BE2C (cell line): ENCODE data around the gene FANCG.

Source experiments
- DNase-seq: peaks from one replicate; pipeline ENCODE4 v3.0.0-alpha.2; 2020
- H3K27me3 ChIP-seq: fragments of 250-450 bp; sonication (Bioruptor Pico); 2 replicates; pipeline ENCODE4 v1.5.1; 2020; ENCODE audit warnings: mild to moderate bottlenecking
- H3K36me3 ChIP-seq: fragments of 250-450 bp; sonication (Bioruptor Pico); 2 replicates; pipeline ENCODE4 v1.5.1; 2020; ENCODE audit warnings: mild to moderate bottlenecking
- H3K4me1 ChIP-seq: fragments of 250-450 bp; sonication (Bioruptor Pico); 2 replicates; pipeline ENCODE4 v1.5.1; 2020
- H3K4me3 ChIP-seq: 2 replicates; pipeline ENCODE4 v1.5.1; 2011; ENCODE audit warnings: low read depth, low read length
- H3K9me3 ChIP-seq: fragments of 250-450 bp; sonication (Bioruptor Pico); 2 replicates; pipeline ENCODE4 v1.5.1; 2020
- CTCF ChIP-seq: IDR thresholded peaks from 2 replicates; pipeline ENCODE4 v1.5.1; 2012; ENCODE audit warnings: mild to moderate bottlenecking, low read depth, low read length

FANCG gene

DNA sequence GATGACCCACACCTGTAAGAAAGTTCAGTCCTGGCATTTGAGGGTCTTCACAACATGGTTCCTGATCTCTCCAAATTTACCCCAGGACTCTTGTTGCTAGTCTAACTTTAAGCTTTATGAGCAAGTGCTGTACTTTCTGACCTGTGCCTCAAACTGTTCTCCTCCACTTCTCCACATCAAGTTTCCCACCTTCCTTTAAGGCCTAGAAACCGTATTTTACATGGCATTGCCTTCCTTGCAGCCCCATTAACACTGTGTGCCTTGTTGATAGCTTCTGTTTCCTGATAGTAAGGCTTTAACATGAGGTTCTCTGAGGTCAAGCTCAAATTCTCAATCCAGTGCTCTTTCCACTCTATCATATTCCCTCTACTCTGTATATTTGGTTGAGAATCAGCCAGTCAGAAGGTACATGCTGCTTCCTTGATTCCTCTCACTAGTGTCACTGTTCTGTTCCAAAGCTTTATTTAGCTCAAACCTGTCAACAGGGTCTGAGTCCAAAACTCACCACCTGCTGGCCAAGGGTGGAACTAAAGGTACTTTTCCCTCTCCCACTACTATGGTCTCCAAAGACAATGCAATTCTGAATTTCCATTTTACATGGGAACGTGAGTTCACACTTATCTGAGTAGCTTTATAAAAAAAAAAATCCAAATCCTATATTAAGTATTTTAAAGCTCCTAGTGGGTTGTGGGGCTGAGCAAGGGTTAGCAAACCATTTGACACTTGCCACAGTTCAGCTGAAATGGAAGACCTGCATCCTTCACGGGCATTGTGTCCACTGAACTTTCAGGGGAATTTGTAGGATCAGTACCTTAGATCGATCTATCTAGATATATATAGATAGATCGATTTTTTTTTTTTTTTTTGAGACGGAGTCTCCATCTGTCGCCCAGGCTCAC is 28.4 kb downstream of the FANCG start:
- no peaks in the 10 kb centered on the region for H3K4me1 ChIP-seq
- H3K27me3 ChIP-seq = no peaks in the 10 kb centered on the region
- peak; percentile 69 for DNase-seq
- no peaks in the 10 kb centered on the region for H3K9me3 ChIP-seq
- H3K4me3 ChIP-seq = no peak overlapping the region
- peak; percentile 80 for TF ChIP-seq CTCF
- H3K36me3 ChIP-seq = peaks cover 20% of the 10 kb centered on the region

DNA sequence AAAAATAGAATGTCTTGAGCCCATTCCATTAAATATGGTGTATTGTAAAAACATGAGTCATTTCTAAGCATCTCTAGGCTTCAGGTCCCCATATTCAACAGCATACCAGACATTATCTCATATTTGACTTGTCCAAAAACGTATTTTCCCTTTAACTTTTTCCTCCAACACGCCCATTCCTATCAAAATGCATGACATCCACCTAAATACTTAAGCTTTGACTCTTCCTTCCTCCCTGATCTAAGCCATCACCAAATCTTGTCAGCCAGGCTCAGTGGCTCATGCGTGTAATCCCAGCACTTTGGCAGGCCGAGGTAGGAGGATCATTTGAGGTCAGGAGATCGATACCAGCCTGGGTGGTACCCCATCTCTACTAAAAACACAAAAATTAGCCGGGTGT is 31.2 kb downstream of the FANCG start:
- Histone ChIP-seq H3K36me3 (peaks cover 2% of the 10 kb centered on the region; the same call in 1 of the 2 replicates), H3K4me1 (no peaks in the 10 kb centered on the region), H3K27me3 (no peaks in the 10 kb centered on the region), H3K9me3 (no peaks in the 10 kb centered on the region), H3K4me3 (no peak overlapping the region)
- no peak for TF ChIP-seq CTCF
- DNase-seq = no peak

DNA sequence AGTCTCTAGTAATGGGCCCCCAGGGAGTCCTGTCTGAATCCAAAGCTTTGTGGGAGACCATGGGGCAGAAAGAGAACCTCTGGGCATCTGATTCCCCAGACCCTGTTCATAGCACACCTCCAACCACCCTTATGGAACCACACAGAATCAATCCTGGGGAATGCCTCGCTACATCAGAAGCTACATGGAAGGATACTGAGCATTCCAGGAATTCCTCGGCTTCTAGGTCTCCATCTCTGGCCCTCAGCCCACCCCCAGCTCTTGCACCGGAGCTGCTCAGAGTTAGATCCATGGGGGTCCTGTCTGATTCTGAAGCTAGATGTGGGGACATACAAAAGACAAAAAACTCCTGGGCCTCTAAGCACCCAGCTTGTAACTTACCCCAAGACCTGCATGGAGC is 35.7 kb downstream of the FANCG start:
- H3K4me3 ChIP-seq = no peak overlapping the region
- no peaks in the 10 kb centered on the region for H3K27me3 ChIP-seq
- no peak for DNase-seq
- no peaks in the 10 kb centered on the region for H3K36me3 ChIP-seq
- H3K9me3 ChIP-seq = no peaks in the 10 kb centered on the region; the same call in 1 of the 2 replicates
- TF ChIP-seq CTCF = no peak
- H3K4me1 ChIP-seq = no peaks in the 10 kb centered on the region

GRCh38 chr9:35042891-35043545 is 36.7 kb downstream of the FANCG start:
- no peaks in the 10 kb centered on the region for H3K4me1 ChIP-seq
- H3K36me3 ChIP-seq = no peaks in the 10 kb centered on the region
- no peak for TF ChIP-seq CTCF
- no peak for DNase-seq
- no peak overlapping the region for H3K4me3 ChIP-seq
- no peaks in the 10 kb centered on the region for H3K27me3 ChIP-seq
- no peaks in the 10 kb centered on the region; the same call in 1 of the 2 replicates for H3K9me3 ChIP-seq

GRCh38 chr9:35042081-35042604 is 37.6 kb downstream of the FANCG start:
- no peak for DNase-seq
- H3K9me3 ChIP-seq = no peaks in the 10 kb centered on the region; the same call in 1 of the 2 replicates
- no peaks in the 10 kb centered on the region for H3K27me3 ChIP-seq
- no peaks in the 10 kb centered on the region for H3K4me1 ChIP-seq
- no peaks in the 10 kb centered on the region for H3K36me3 ChIP-seq
- H3K4me3 ChIP-seq = no peak overlapping the region
- no peak for TF ChIP-seq CTCF
